WTC11 (cell line): ENCODE measurements around the gene CNTNAP5. TPM values are rescaled to one million over a fixed set of nuclear protein-coding genes. Genes with fewer than 3 reads are reported as not detected.

ENCODE experiments used
- ATAC-seq: fragments of 200-7000 bp; cut with Tn5 transposase; 2 replicates; pipeline ENCODE4 v1.10.0; 2021; ENCODE audit warnings: mild to moderate bottlenecking, moderate library complexity
- CTCF ChIA-PET: fragments of 300-600 bp; sonication (Branson Sonifier 250); formaldehyde crosslinking; loops from one replicate; lab custom pipeline; 2021; ENCODE audit warnings: antibody characterized with exemption; lab: Charles Lee
- POLR2A ChIA-PET: fragments of 350-600 bp; sonication (Branson Sonifier 250); formaldehyde crosslinking; loops from one replicate; lab custom pipeline; 2021; ENCODE audit warnings: antibody characterized with exemption; lab: Charles Lee
- DNase-seq: peaks from one replicate; pipeline ENCODE4 v3.0.0; 2021; ENCODE audit warnings: low spot score
- H3K27ac Mint-ChIP-seq: 2 replicates; pipeline ENCODE4 v1.8.0; 2021; ENCODE audit warnings: mixed read lengths
- H3K27me3 Mint-ChIP-seq: 2 replicates; pipeline ENCODE4 v1.8.0; 2021; ENCODE audit warnings: low read depth, mild to moderate bottlenecking, moderate library complexity, mixed read lengths
- H3K36me3 Mint-ChIP-seq: 2 replicates; pipeline ENCODE4 v1.8.0; 2021; ENCODE audit warnings: mixed read lengths
- H3K4me1 Mint-ChIP-seq: 2 replicates; pipeline ENCODE4 v1.8.0; 2022; ENCODE audit warnings: mixed read lengths
- H3K4me3 Mint-ChIP-seq: 2 replicates; pipeline ENCODE4 v1.8.0; 2021; ENCODE audit warnings: mild to moderate bottlenecking, moderate library complexity, mixed read lengths
- H3K9me3 Mint-ChIP-seq: 2 replicates; pipeline ENCODE4 v1.8.0; 2021; ENCODE audit warnings: mixed read lengths
- CBFB ChIP-seq: sonication (generic); formaldehyde crosslinking; IDR thresholded peaks from 2 replicates; pipeline ENCODE4 v1.8.1; 2022; ENCODE audit warnings: mild to moderate bottlenecking, low read depth, missing genetic modification reagents
- ESRRA ChIP-seq: sonication (generic); formaldehyde crosslinking; IDR thresholded peaks from 2 replicates; pipeline ENCODE4 v1.8.1; 2022; ENCODE audit warnings: mild to moderate bottlenecking, missing genetic modification reagents, borderline replicate concordance
- FOXK1 ChIP-seq: sonication (generic); formaldehyde crosslinking; IDR thresholded peaks from 2 replicates; pipeline ENCODE4 v1.8.0; 2022; ENCODE audit warnings: mild to moderate bottlenecking, moderate library complexity, missing genetic modification reagents
- FOXP1 ChIP-seq: sonication (generic); formaldehyde crosslinking; IDR thresholded peaks from 2 replicates; pipeline ENCODE4 v1.8.0; 2022; ENCODE audit warnings: missing genetic modification reagents, mild to moderate bottlenecking, moderate library complexity, borderline replicate concordance
- KAT7 ChIP-seq: sonication (generic); formaldehyde crosslinking; IDR thresholded peaks from 2 replicates; pipeline ENCODE4 v1.8.1; 2023; ENCODE audit warnings: missing genetic modification reagents, mild to moderate bottlenecking, borderline replicate concordance
- NR1H2 ChIP-seq: sonication (generic); formaldehyde crosslinking; IDR thresholded peaks from 2 replicates; pipeline ENCODE4 v1.9.0; 2021; ENCODE audit warnings: mild to moderate bottlenecking, moderate library complexity, missing genetic modification reagents
- OVOL2 ChIP-seq: fragments of 250-450 bp; sonication (Bioruptor Pico); IDR thresholded peaks from 2 replicates; pipeline ENCODE4 v1.9.0; 2021; ENCODE audit warnings: mild to moderate bottlenecking, borderline replicate concordance
- TCF7 ChIP-seq: sonication (generic); formaldehyde crosslinking; IDR thresholded peaks from 2 replicates; pipeline ENCODE4 v1.8.0; 2022; ENCODE audit warnings: mild to moderate bottlenecking, low read depth, missing genetic modification reagents, moderate library complexity
- TP53 ChIP-seq: sonication (generic); formaldehyde crosslinking; IDR thresholded peaks from 2 replicates; pipeline ENCODE4 v1.8.1; 2023; ENCODE audit warnings: mild to moderate bottlenecking, missing genetic modification reagents
- ZNF232 ChIP-seq: sonication (generic); formaldehyde crosslinking; IDR thresholded peaks from 2 replicates; pipeline ENCODE4 v1.8.0; 2022; ENCODE audit warnings: mild to moderate bottlenecking, missing genetic modification reagents
- ZNF263 ChIP-seq: sonication (generic); formaldehyde crosslinking; IDR thresholded peaks from 2 replicates; pipeline ENCODE4 v1.8.1; 2022; ENCODE audit warnings: low read depth, mild to moderate bottlenecking, moderate library complexity, missing genetic modification reagents
- ZNF423 ChIP-seq: fragments of 250-450 bp; sonication (Bioruptor Pico); IDR thresholded peaks from 2 replicates; pipeline ENCODE4 v2.1.2; 2022; ENCODE audit warnings: mild to moderate bottlenecking, moderate library complexity
- ZNF671 ChIP-seq: fragments of 250-450 bp; sonication (Bioruptor Pico); IDR thresholded peaks from 2 replicates; pipeline ENCODE4 v1.8.0; 2021; ENCODE audit warnings: mild to moderate bottlenecking
- total RNA-seq: library from RNA; stranded (reverse); gene quantifications from 3 replicates; pipeline ENCODE4 v1.2.3, GENCODE V29; 2021
- TF ChIP-seq, protein P1 (sequence below): fragments of 250-450 bp; sonication (Bioruptor Pico); IDR thresholded peaks from 2 replicates; pipeline ENCODE4 v2.1.2; 2022; ENCODE audit warnings: mild to moderate bottlenecking, moderate library complexity
- TF ChIP-seq, protein P2 (sequence below): sonication (generic); formaldehyde crosslinking; IDR thresholded peaks from 2 replicates; pipeline ENCODE4 v1.8.1; 2022; ENCODE audit warnings: low read depth, missing genetic modification reagents, borderline replicate concordance
- TF ChIP-seq, protein P3 (sequence below): sonication (generic); formaldehyde crosslinking; IDR thresholded peaks from 2 replicates; pipeline ENCODE4 v1.8.1; 2022; ENCODE audit warnings: mild to moderate bottlenecking, missing genetic modification reagents, moderate library complexity, borderline replicate concordance
- TF ChIP-seq, protein P4 (sequence below): sonication (generic); formaldehyde crosslinking; IDR thresholded peaks from 2 replicates; pipeline ENCODE4 v1.8.1; 2023; ENCODE audit warnings: mild to moderate bottlenecking, moderate library complexity, missing genetic modification reagents
- TF ChIP-seq, protein P5 (sequence below): sonication (generic); formaldehyde crosslinking; IDR thresholded peaks from 2 replicates; pipeline ENCODE4 v1.8.1; 2023; ENCODE audit warnings: mild to moderate bottlenecking, missing genetic modification reagents, moderate library complexity
- TF ChIP-seq, protein P6 (sequence below): fragments of 250-450 bp; sonication (Bioruptor Pico); IDR thresholded peaks from 2 replicates; pipeline ENCODE4 v1.9.0; 2021; ENCODE audit warnings: moderate library complexity, mild to moderate bottlenecking, inconsistent platforms, borderline replicate concordance
- TF ChIP-seq, protein P7 (sequence below): sonication (generic); formaldehyde crosslinking; IDR thresholded peaks from 2 replicates; pipeline ENCODE4 v1.8.0; 2023; ENCODE audit warnings: mild to moderate bottlenecking, missing genetic modification reagents
- TF ChIP-seq, protein P8 (sequence below): fragments of 250-450 bp; sonication (Bioruptor Pico); IDR thresholded peaks from 2 replicates; pipeline ENCODE4 v1.9.0; 2021; ENCODE audit warnings: mild to moderate bottlenecking

The CNTNAP5 gene
- total RNA-seq, 1 experiment from 2014 or later, result 0.22 TPM

DNA sequence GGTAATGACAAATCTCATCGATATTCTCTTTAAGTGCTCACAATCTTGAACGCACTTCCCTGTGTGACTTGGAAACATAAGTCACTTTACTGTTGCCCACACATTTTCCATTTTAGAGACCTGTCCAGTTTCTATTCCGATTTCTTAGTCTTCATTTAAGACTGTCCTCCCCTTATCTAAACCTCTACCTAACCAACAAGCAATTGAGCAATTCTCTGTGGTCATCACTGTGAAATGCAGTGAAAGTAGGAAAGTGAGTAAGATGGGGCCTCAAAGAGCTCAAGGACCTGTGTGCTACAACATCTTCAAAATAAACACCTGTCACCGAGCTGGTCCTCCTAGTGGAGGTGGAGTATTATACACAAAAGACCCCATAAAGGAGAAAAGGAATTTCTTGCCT, 184.4 kb downstream of the CNTNAP5 start:
- TF ChIP-seq, protein P1, sequence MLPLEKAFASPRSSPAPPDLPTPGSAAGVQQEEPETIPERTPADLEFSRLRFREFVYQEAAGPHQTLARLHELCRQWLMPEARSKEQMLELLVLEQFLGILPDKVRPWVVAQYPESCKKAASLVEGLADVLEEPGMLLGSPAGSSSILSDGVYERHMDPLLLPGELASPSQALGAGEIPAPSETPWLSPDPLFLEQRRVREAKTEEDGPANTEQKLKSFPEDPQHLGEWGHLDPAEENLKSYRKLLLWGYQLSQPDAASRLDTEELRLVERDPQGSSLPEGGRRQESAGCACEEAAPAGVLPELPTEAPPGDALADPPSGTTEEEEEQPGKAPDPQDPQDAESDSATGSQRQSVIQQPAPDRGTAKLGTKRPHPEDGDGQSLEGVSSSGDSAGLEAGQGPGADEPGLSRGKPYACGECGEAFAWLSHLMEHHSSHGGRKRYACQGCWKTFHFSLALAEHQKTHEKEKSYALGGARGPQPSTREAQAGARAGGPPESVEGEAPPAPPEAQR (CRISPR knock-in tag), result no peak
- TF ChIP-seq, protein P2, sequence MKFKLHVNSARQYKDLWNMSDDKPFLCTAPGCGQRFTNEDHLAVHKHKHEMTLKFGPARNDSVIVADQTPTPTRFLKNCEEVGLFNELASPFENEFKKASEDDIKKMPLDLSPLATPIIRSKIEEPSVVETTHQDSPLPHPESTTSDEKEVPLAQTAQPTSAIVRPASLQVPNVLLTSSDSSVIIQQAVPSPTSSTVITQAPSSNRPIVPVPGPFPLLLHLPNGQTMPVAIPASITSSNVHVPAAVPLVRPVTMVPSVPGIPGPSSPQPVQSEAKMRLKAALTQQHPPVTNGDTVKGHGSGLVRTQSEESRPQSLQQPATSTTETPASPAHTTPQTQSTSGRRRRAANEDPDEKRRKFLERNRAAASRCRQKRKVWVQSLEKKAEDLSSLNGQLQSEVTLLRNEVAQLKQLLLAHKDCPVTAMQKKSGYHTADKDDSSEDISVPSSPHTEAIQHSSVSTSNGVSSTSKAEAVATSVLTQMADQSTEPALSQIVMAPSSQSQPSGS (CRISPR knock-in tag), result no peak
- TF ChIP-seq, protein P3, sequence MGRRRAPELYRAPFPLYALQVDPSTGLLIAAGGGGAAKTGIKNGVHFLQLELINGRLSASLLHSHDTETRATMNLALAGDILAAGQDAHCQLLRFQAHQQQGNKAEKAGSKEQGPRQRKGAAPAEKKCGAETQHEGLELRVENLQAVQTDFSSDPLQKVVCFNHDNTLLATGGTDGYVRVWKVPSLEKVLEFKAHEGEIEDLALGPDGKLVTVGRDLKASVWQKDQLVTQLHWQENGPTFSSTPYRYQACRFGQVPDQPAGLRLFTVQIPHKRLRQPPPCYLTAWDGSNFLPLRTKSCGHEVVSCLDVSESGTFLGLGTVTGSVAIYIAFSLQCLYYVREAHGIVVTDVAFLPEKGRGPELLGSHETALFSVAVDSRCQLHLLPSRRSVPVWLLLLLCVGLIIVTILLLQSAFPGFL (CRISPR knock-in tag), result no peak
- TF ChIP-seq ZNF263 (CRISPR knock-in tag) (no peak), CBFB (no peak), TP53 (CRISPR knock-in tag) (no peak), NR1H2 (no peak)
- TF ChIP-seq, protein P4, sequence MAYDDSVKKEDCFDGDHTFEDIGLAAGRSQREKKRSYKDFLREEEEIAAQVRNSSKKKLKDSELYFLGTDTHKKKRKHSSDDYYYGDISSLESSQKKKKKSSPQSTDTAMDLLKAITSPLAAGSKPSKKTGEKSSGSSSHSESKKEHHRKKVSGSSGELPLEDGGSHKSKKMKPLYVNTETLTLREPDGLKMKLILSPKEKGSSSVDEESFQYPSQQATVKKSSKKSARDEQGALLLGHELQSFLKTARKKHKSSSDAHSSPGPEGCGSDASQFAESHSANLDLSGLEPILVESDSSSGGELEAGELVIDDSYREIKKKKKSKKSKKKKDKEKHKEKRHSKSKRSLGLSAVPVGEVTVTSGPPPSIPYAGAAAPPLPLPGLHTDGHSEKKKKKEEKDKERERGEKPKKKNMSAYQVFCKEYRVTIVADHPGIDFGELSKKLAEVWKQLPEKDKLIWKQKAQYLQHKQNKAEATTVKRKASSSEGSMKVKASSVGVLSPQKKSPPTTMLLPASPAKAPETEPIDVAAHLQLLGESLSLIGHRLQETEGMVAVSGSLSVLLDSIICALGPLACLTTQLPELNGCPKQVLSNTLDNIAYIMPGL, result no peak
- TF ChIP-seq, protein P5, sequence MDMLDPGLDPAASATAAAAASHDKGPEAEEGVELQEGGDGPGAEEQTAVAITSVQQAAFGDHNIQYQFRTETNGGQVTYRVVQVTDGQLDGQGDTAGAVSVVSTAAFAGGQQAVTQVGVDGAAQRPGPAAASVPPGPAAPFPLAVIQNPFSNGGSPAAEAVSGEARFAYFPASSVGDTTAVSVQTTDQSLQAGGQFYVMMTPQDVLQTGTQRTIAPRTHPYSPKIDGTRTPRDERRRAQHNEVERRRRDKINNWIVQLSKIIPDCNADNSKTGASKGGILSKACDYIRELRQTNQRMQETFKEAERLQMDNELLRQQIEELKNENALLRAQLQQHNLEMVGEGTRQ, result no peak
- Mint-ChIP-seq H3K36me3 (peaks cover 14% of the 10 kb centered on the region), H3K9me3 (peaks cover 22% of the 10 kb centered on the region), H3K4me1 (peaks cover 14% of the 10 kb centered on the region), H3K27ac (no peak overlapping the region), H3K4me3 (no peak overlapping the region), H3K27me3 (no peaks in the 10 kb centered on the region)
- ATAC-seq (no peak), DNase-seq (no peak)
- ChIA-PET CTCF (no interaction called here), POLR2A (no interaction called here)

DNA sequence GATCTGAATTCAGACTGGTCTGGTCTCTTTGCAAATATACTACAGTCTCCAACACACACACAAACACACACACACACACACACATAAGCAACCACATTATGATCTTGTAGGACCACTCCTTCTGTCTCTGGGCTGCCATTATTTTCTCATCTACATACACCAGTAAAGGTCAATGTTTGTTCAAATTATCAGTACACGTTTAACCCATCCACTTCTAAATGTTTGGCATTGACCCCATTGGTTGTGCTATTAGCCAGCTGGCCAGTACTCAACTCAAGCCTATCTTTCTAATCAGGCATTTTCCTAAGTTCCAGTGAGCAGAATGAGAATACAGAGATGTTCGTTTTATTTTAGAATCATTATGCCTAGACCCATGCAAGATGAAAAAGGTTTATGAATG, 186.4 kb downstream of the CNTNAP5 start:
- no peak overlapping the region for H3K4me3 Mint-ChIP-seq
- CTCF ChIA-PET, result interaction anchor here (1.4 kb wide), 1 partner anchor 9 kb away, joined by 3 read pairs; no protein-coding TSS in a partner anchor
- H3K4me1 Mint-ChIP-seq, result peaks cover 16% of the 10 kb centered on the region
- H3K36me3 Mint-ChIP-seq, result no peaks in the 10 kb centered on the region
- no peaks in the 10 kb centered on the region for H3K27me3 Mint-ChIP-seq
- POLR2A ChIA-PET, result no interaction called here
- TF ChIP-seq, protein P6, sequence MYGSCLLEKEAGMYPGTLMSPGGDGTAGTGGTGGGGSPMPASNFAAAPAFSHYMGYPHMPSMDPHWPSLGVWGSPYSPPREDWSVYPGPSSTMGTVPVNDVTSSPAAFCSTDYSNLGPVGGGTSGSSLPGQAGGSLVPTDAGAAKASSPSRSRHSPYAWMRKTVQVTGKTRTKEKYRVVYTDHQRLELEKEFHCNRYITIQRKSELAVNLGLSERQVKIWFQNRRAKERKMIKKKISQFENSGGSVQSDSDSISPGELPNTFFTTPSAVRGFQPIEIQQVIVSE (CRISPR knock-in tag), result no peak
- TF ChIP-seq ESRRA (CRISPR knock-in tag), result no peak
- TF ChIP-seq, protein P7, sequence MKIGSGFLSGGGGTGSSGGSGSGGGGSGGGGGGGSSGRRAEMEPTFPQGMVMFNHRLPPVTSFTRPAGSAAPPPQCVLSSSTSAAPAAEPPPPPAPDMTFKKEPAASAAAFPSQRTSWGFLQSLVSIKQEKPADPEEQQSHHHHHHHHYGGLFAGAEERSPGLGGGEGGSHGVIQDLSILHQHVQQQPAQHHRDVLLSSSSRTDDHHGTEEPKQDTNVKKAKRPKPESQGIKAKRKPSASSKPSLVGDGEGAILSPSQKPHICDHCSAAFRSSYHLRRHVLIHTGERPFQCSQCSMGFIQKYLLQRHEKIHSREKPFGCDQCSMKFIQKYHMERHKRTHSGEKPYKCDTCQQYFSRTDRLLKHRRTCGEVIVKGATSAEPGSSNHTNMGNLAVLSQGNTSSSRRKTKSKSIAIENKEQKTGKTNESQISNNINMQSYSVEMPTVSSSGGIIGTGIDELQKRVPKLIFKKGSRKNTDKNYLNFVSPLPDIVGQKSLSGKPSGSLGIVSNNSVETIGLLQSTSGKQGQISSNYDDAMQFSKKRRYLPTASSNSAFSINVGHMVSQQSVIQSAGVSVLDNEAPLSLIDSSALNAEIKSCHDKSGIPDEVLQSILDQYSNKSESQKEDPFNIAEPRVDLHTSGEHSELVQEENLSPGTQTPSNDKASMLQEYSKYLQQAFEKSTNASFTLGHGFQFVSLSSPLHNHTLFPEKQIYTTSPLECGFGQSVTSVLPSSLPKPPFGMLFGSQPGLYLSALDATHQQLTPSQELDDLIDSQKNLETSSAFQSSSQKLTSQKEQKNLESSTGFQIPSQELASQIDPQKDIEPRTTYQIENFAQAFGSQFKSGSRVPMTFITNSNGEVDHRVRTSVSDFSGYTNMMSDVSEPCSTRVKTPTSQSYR (CRISPR knock-in tag), result no peak
- no peak for TF ChIP-seq KAT7 (CRISPR knock-in tag)
- TF ChIP-seq, protein P8, sequence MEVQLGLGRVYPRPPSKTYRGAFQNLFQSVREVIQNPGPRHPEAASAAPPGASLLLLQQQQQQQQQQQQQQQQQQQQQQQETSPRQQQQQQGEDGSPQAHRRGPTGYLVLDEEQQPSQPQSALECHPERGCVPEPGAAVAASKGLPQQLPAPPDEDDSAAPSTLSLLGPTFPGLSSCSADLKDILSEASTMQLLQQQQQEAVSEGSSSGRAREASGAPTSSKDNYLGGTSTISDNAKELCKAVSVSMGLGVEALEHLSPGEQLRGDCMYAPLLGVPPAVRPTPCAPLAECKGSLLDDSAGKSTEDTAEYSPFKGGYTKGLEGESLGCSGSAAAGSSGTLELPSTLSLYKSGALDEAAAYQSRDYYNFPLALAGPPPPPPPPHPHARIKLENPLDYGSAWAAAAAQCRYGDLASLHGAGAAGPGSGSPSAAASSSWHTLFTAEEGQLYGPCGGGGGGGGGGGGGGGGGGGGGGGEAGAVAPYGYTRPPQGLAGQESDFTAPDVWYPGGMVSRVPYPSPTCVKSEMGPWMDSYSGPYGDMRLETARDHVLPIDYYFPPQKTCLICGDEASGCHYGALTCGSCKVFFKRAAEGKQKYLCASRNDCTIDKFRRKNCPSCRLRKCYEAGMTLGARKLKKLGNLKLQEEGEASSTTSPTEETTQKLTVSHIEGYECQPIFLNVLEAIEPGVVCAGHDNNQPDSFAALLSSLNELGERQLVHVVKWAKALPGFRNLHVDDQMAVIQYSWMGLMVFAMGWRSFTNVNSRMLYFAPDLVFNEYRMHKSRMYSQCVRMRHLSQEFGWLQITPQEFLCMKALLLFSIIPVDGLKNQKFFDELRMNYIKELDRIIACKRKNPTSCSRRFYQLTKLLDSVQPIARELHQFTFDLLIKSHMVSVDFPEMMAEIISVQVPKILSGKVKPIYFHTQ (CRISPR knock-in tag), result no peak
- TF ChIP-seq TCF7 (CRISPR knock-in tag), result no peak
- no peak for TF ChIP-seq OVOL2
- TF ChIP-seq ZNF232 (CRISPR knock-in tag), result no peak
- TF ChIP-seq ZNF423 (CRISPR knock-in tag), result no peak
- TF ChIP-seq, protein P3 (CRISPR knock-in tag), result no peak
- no peak for TF ChIP-seq FOXK1
- TF ChIP-seq FOXP1 (CRISPR knock-in tag), result no peak
- no peak for TF ChIP-seq ZNF671
- H3K27ac Mint-ChIP-seq, result no peak overlapping the region
- DNase-seq, result no peak
- ATAC-seq, result no peak
- H3K9me3 Mint-ChIP-seq, result peaks cover 7% of the 10 kb centered on the region
